HL-60 (cell line): ENCODE results near the gene NFAT5.

Source experiments
- DNase-seq, 2 experiments: peaks; one replicate each; pipeline ENCODE4 v3.0.0-alpha.2; 2010 to 2020; ENCODE audit warnings: low read depth in 1 of 2, low spot score in 1 of 2
- H3K27ac ChIP-seq: fragments of 250-450 bp; sonication (Bioruptor Pico); replicated peaks from 2 replicates; pipeline ENCODE4 v1.5.1; 2020; ENCODE audit warnings: mild to moderate bottlenecking, moderate library complexity
- H3K27me3 ChIP-seq: fragments of 250-450 bp; sonication (Bioruptor Pico); 2 replicates; pipeline ENCODE4 v1.5.1; 2021; ENCODE audit warnings: mild to moderate bottlenecking, moderate library complexity; ENCODE audit not compliant: insufficient read depth, poor library complexity, severe bottlenecking
- H3K4me3 ChIP-seq: replicated peaks from 2 replicates; pipeline ENCODE4 v1.5.1; 2011; ENCODE audit warnings: mild to moderate bottlenecking, control low read depth, low read length; ENCODE audit not compliant: insufficient read depth
- CTCF ChIP-seq: IDR thresholded peaks from one replicate; pipeline ENCODE4 v1.5.1; 2011; ENCODE audit warnings: low read length, control low read depth, inconsistent platforms; ENCODE audit not compliant: insufficient read depth
- GABPA ChIP-seq: IDR thresholded peaks from 2 replicates; pipeline ENCODE4 v1.6.1; 2012; ENCODE audit warnings: low read depth
- POLR2AphosphoS5 ChIP-seq: IDR thresholded peaks from 2 replicates; pipeline ENCODE4 v1.6.1; 2012; ENCODE audit warnings: low read depth
- REST ChIP-seq: IDR thresholded peaks from 2 replicates; pipeline ENCODE4 v1.6.1; 2012; ENCODE audit warnings: low read depth; ENCODE audit not compliant: insufficient replicate concordance
- SPI1 ChIP-seq: IDR thresholded peaks from 2 replicates; pipeline ENCODE4 v1.6.1; 2012; ENCODE audit warnings: low read depth, mild to moderate bottlenecking, borderline replicate concordance

Gene NFAT5

DNA sequence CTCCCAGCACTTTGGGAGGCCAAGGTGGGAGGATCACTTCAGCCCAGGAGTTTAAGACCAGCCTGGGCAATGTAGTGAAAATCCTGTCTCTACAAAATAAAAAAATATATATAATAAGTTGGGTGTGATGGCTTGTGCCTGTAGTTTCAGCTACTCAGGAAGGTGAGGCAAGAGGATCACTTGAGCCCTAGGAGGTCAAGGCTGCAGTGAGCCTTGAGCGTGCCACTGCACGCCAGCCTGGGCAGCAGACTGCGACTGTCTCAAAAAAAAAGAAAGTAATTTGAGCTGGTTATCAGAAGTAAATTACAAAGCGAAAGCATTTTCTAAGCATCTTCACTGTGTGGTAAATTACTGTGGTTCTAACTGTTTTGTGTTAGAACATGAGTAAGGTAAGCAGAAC lies 94.4 kb downstream of the NFAT5 start:
- Histone ChIP-seq H3K27ac (no peak overlapping the region), H3K27me3 (no peaks in the 10 kb centered on the region), H3K4me3 (no peak overlapping the region)
- DNase-seq, result no peak
- TF ChIP-seq GABPA, result no peak
- no peak for TF ChIP-seq REST
- TF ChIP-seq SPI1, result no peak
- TF ChIP-seq CTCF, result no peak
- no peak for TF ChIP-seq POLR2AphosphoS5

DNA sequence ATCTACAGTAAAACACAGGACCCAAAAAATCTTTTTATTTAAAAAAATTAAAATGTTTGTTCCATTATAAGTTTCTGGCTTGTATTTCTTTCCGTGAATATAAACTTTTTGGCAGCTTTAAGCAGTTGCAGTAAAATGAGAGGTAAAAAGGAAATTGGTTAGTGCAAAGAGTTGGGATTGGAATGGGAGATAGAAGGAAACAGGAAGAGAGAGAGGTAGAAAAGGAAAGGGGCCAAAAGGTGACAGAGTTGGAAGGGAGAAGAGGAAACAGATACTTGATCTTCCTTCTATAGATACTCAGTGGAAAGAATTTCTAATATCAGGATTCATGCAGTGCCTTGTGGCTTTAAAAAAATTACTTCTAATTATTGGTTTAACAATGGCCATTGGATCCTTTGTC lies 97.1 kb downstream of the NFAT5 start:
- no peaks in the 10 kb centered on the region for H3K27me3 ChIP-seq
- H3K4me3 ChIP-seq, result no peak overlapping the region
- DNase-seq, result no peak
- TF ChIP-seq CTCF (no peak), POLR2AphosphoS5 (no peak), SPI1 (no peak), GABPA (no peak), REST (no peak)
- no peak overlapping the region for H3K27ac ChIP-seq

DNA sequence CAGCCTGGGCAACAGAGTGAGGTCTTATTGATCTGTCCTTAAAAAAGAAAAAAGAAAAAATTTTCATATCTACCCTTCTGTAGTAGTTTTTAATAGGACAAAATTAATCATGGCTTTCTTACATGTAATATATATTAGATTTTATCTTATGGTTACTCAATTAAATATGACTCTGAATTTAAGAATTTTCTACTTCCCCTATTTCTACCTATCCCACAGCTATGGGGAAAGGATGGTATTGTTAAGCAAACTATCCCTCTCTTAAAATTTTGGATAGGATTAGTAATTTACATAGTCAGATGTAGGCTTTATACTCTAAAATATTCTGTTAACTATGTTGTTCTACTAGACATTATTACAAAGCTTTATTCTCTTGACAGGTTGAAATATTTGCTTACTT lies 98.1 kb downstream of the NFAT5 start:
- Histone ChIP-seq H3K27me3 (no peaks in the 10 kb centered on the region), H3K4me3 (no peak overlapping the region), H3K27ac (no peak overlapping the region)
- DNase-seq, result no peak
- no peak for TF ChIP-seq POLR2AphosphoS5
- TF ChIP-seq CTCF, result no peak
- TF ChIP-seq GABPA, result no peak
- TF ChIP-seq SPI1, result no peak
- no peak for TF ChIP-seq REST
